Umbilical cord (tissue), 2 donors: ENCODE data around the gene TMEM163. TPM values are rescaled to one million over a fixed set of nuclear protein-coding genes. Genes with fewer than 3 reads are reported as not detected.
"Not testable (repeated sequence)": the region's sequence is repeated elsewhere in the genome, so short reads cannot be mapped to it uniquely, and the experiment has no call there.

ENCODE experiments used
- DNase-seq: peaks from one replicate; pipeline ENCODE4 v3.0.0-alpha.2; 2015; ENCODE audit warnings: low spot score
- total RNA-seq: library from RNA; depleted of rRNA; stranded (reverse); fragments of >200 nt; gene quantifications from one replicate; pipeline ENCODE4 v1.2.3, GENCODE V29; 2014; ENCODE audit warnings: low replicate concordance; ENCODE audit not compliant: insufficient read depth

TMEM163 gene
- total RNA-seq, 1 donor from 2014 or later, result 3.4 TPM

- not testable (repeated sequence) for DNase-seq
These were observed 4.9 kb upstream of the TMEM163 start for GRCh38 chr2:134723742-134724141.

DNA sequence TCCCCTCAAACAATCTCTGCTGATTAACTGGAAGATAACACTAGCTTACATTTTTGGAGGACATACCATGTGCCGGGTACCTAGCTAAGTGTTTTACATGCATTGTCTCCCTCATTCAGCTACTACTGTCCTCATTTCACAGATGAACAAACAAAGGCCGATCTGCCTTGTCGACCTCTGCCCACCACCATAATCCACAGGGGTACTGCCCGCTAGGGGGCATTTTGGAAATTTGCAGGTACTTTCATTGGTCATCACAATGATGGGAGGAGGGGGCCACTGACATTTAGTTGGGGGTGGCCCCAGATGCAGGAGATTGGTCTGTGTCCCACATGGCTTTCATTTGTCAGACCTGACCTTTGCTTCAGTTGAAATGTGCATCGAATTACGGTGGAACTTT lies 3.9 kb upstream of the TMEM163 start:
- no peak for DNase-seq

- no peak for DNase-seq
These were observed 2.8 kb upstream of the TMEM163 start for GRCh38 chr2:134721596-134721995.

- no peak for DNase-seq
These were observed 580 bp downstream of the TMEM163 start for GRCh38 chr2:134718023-134718816.

DNA sequence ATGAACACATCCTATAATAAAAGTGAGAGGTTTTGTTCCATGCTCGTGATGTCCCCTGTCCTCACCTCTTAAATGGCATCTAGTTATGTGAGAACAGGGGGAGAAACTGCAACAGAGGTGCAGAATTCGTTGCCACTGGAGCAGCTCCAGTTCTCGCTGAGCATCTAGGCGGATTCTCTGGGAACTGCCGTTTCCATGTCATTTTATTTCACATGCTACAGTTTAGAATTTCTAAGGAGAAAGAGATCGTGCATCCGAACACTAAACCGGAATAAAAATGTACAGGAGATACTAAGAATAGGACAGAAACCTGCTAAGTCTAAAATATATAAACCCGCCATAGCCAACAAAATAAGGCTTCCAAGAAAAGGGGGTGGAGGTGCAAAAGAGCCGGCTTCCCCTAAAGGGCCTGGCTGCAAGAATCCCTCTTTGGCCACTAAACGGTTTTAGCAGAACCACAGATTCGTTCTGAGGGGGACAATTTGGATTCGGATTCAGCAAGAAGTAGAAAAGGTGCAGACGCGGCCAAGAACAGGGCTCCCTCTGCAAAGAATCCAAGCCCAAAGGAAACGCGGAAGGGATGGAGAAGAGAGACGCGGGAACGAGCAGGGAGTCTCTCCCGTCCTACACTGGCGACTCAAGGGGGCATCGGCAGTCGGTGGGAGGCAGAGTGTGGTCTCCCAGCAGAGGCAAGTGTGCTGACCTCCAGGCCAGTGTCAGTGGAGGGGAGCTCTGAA lies 1.3 kb downstream of the TMEM163 start:
- no peak for DNase-seq

GRCh38 chr2:134716721-134717243 lies 2.0 kb downstream of the TMEM163 start:
- DNase-seq, result no peak

GRCh38 chr2:134715932-134716643 lies 2.7 kb downstream of the TMEM163 start:
- no peak for DNase-seq

DNA sequence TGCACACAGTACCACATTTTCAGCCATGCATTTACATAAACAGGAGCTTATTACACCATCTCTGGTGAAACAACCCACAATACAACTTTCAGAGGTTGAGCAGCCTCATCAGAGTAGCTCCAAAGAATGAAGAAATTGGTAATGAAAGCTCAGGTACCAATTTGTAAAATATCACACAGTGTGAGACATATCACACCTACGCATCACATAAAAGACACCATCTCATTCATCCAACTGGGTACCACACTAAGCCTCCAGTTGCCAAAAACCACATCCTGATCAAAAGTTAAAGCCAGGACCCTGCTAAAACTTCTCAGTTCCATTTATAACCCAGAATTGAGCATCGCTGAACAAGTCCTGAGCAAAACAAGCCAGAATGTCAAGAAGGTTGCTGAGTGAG lies 4.6 kb downstream of the TMEM163 start:
- no peak for DNase-seq

DNA sequence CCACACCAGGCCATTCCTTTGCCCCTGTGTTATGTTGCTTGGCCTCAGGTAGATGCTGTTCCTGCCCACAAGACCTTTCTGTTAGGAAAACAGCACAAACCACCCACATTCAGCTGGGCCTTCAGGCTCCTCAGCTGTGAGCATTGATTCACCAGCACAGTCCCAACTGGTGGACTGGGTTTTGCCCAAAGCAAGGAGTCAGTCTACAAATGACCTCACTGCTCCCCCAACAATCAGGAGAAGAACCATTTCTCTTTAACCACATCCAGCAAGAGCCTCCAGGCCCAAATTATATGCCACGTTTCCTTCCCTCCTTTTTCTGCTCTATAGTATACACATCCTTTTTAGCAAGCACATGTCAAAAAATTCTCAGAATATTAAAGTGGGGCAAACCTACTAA lies 5.2 kb downstream of the TMEM163 start:
- no peak for DNase-seq

DNA sequence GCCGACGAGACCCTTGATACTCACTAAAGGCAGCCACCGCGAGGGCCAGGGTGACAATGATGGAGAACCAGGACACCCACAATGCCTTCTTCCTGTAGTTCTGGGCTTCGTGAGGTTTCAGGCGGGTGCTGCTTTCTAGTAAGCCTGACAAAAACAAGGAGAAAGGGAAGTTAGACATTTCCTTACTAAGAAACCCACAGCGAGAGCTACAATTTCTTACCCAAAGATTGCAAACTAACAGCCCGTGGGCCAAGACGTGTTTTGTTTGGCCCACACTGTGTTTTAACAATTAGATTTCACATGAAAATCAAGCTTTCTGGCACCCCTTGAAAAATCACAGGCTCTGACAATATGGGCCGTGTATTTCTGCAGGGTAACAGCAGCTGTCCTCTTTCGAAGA lies 5.6 kb downstream of the TMEM163 start:
- no peak for DNase-seq

- DNase-seq, result no peak
These were observed 6.1 kb downstream of the TMEM163 start for GRCh38 chr2:134712736-134713135.

DNA sequence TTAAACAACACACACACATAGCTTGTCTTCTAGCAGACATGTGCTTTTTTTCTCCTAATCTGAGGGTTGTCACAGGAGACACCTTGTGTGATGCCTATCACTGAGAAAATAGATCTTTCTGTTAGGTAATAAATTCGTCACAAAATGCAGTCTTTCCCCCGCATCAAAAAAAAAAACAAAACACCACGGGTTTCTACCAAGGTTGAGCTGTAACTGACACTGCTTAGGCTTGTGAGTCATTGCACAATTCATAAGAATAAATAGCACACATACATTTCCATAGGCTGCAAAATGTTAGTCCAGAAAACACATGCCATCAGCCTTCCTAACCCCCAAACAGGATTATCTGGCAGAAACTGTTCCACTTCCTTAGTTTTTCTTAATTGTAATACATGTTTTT lies 6.5 kb downstream of the TMEM163 start:
- DNase-seq, result no peak

GRCh38 chr2:134711692-134712091 lies 7.1 kb downstream of the TMEM163 start:
- DNase-seq, result no peak

GRCh38 chr2:134707330-134707676 lies 11.5 kb downstream of the TMEM163 start:
- no peak for DNase-seq

DNA sequence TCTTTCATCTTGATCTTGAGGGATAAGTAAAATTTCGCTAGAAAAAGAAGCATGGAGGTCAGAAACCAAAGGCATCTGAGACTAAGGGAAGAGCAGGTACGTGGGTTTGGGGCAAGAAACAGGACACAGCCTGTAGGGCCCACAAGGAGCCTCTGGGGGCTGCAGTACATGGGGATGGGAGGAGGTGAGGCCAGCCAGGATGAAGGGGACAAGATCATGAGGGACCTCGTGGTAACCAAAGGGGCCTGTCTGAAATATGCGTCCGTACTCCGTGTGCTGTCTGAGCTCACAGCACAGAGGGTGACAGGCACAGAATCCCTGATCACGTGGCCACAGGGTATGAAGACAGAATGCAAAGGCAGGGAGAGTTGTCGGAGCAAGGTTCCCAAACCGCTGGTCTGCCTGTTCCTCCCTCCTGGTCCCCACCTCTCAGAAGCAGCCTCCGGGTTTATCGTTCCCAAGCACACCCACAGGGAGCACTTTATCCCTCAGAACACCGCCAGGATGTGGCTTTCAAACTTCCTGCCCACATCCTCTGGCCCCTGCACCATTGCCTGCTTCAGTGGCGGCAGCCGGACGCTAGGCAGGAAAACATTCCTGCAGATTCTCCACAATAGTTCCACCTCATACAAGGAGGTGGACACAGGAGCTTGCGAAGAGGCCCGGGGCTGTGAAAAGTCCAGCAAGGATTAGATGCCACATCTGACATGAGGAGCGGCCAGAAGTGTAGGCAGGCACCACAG lies 12.0 kb downstream of the TMEM163 start:
- no peak for DNase-seq

DNA sequence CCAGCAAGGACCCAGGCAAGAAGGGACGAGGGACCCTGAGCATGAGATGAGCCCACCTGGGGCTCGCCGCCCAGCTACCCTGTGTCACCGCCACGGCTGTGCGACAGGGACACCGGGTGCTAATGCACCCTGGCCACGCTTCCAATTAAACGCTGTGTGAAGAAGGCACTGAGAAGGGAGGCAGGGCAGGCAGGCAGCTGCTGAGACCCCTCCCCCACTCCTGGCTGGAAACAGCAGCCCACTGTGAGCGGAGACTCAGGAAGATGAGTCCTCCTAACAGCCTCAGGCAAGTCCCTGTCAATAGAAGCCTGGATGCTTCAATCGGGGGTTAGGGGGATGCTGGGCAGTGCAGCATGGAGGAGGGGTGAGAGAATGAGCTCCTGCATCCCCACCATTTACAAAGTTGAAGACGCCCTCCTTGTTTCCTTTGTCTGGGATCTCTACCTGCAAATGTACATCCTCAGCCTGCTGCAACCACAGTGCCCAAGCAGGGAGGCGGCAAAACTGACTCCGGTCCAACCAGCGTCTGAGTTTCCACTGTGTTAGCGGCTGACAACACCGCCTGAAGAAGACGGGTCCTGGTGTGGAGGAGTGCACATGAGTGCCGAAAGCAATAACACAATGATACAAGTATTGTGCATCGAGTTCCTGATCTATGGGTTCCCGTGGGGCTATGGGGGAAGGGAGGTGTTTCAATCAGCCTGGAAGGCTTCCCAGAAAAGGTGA lies 12.8 kb downstream of the TMEM163 start:
- no peak for DNase-seq

- no peak for DNase-seq
These were observed 14.6 kb downstream of the TMEM163 start for GRCh38 chr2:134704173-134704572.

- no peak for DNase-seq
These were observed 15.4 kb downstream of the TMEM163 start for GRCh38 chr2:134703426-134703825.

DNA sequence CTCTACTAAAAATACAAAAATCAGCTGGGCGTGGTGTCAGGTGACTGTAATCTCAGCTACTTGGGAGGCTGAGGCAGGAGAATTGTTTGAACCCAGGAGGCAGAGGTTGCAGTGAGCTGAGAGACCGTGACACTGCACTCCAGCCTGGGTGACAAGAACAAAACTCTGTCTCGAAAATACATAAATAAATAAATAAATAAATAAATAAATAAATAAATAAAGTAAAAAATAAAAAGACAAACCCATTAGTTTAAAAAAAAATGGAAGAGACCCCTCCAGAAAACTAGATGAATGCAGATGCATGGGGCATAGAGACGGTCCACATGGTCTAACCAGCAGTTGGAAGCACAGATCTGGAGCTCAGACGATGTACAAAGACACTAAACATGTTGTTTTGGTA lies 18.1 kb downstream of the TMEM163 start:
- no peak for DNase-seq

DNA sequence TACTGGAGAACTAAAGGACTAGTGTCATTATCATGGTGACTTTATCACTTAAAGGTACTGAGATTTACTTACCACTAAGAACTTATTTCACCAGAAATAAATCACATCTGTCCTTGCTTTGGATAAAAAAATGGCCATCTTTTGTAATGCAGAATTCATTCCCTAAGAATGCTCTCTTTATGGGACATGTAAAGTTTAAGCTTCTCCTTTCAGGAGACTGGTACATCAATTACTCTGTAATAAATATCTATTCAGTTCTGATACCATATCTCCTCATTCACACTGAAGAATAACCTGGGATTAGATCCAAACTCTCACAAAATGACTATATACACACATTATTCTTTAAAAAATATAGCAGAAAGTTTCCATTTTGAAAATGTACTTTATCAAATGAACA lies 24.4 kb downstream of the TMEM163 start:
- no peak for DNase-seq
